Common myeloid progenitor, CD34-positive (primary cell): ENCODE results near the gene FBXO34.
A peak's percentile ranks its signal among the peaks of the same experiment; 100 is the strongest.

ENCODE experiments used
- CTCF ChIA-PET: fragments of 350-600 bp; sonication (Branson Sonifier 250); formaldehyde crosslinking; loops from one replicate; lab custom pipeline; 2021; ENCODE audit warnings: antibody characterized with exemption; lab: Charles Lee
- POLR2A ChIA-PET: fragments of 350-600 bp; sonication (Branson Sonifier 250); formaldehyde crosslinking; loops from one replicate; lab custom pipeline; 2021; ENCODE audit warnings: antibody characterized with exemption; lab: Charles Lee
- DNase-seq, 3 donors: peaks; one replicate each; pipeline versions ENCODE4 v3.0.0 to v3.0.0-alpha.2; 2013
- H3K27ac ChIP-seq, 2 experiments: 1 replicate in 1 of 2; 2 replicates in 1 of 2; pipeline ENCODE4 v1.7.0; 2013; ENCODE audit warnings: inconsistent platforms in 2 of 2, low read length in 2 of 2, mild to moderate bottlenecking in 2 of 2, low read depth in 1 of 2, moderate library complexity in 1 of 2; ENCODE audit not compliant: severe bottlenecking in 2 of 2, insufficient read depth in 1 of 2, poor library complexity in 1 of 2
- H3K27me3 ChIP-seq, 5 experiments: replicated peaks in 2 of 5; 1 replicate in 3 of 5; 2 replicates in 2 of 5; pipeline versions ENCODE4 v1.6.1 to v1.7.0; 2013; ENCODE audit warnings: low read length in 4 of 5, mild to moderate bottlenecking in 2 of 5, moderate library complexity in 2 of 5, inconsistent platforms in 1 of 5; ENCODE audit not compliant: insufficient read depth in 5 of 5, control insufficient read depth in 4 of 5
- H3K36me3 ChIP-seq, 4 experiments: 1 replicate in 2 of 4; 2 replicates in 2 of 4; pipeline versions ENCODE4 v1.6.1 to v1.7.0; 2013; ENCODE audit warnings: low read length in 3 of 4, control low read depth in 1 of 4, mild to moderate bottlenecking in 1 of 4; ENCODE audit not compliant: control insufficient read depth in 4 of 4, insufficient read depth in 4 of 4
- H3K4me1 ChIP-seq, 4 experiments: 1 replicate in 3 of 4; 2 replicates in 1 of 4; pipeline versions ENCODE4 v1.6.1 to v1.7.1; 2013; ENCODE audit warnings: low read length in 3 of 4, mild to moderate bottlenecking in 3 of 4, control low read depth in 1 of 4, inconsistent platforms in 1 of 4, moderate library complexity in 1 of 4; ENCODE audit not compliant: control insufficient read depth in 4 of 4, insufficient read depth in 4 of 4; ENCODE audit errors: control extremely low read depth in 1 of 4
- H3K4me3 ChIP-seq, 7 experiments: 1 replicate in 4 of 7; 2 replicates in 3 of 7; pipeline versions ENCODE4 v1.5.1 to v1.7.0; 2013; ENCODE audit warnings: mild to moderate bottlenecking in 7 of 7, low read length in 6 of 7, moderate library complexity in 6 of 7, inconsistent platforms in 2 of 7, low read depth in 2 of 7, control low read depth in 1 of 7; ENCODE audit not compliant: insufficient read depth in 4 of 7, control insufficient read depth in 1 of 7; ENCODE audit errors: extremely low read depth in 1 of 7
- H3K9me3 ChIP-seq, 5 experiments: 1 replicate in 4 of 5; 2 replicates in 1 of 5; pipeline versions ENCODE4 v1.6.1 to v1.7.1; 2013; ENCODE audit warnings: low read length in 4 of 5, mild to moderate bottlenecking in 2 of 5, inconsistent platforms in 1 of 5, low read depth in 1 of 5, moderate library complexity in 1 of 5; ENCODE audit not compliant: control insufficient read depth in 4 of 5, insufficient read depth in 2 of 5; ENCODE audit errors: control extremely low read depth in 1 of 5
- WGBS: methylation state at CpG from one replicate; pipeline ENCODE4 v1.1.5; 2013; ENCODE audit not compliant: insufficient coverage; 5-methylcytosine and 5-hydroxymethylcytosine counted together

Gene FBXO34

GRCh38 chr14:55294603-55295002 is 23.4 kb downstream of the FBXO34 start:
- no peaks in the 10 kb centered on the region for H3K27me3 ChIP-seq
- no peak overlapping the region for H3K4me3 ChIP-seq
- peaks cover 0 to 5% (median 4%) of the 10 kb centered on the region in 4 experiments for H3K36me3 ChIP-seq
- H3K9me3 ChIP-seq = no peaks in the 10 kb centered on the region
- ChIA-PET POLR2A (interaction anchor here (0.7 kb wide), 1 partner anchor 24 kb away, joined by 4 read pairs; no protein-coding TSS in a partner anchor), CTCF (interaction anchor here (0.8 to 1.0 kb wide), 2 partner anchors 22 to 24 kb away, joined by 4 to 5 read pairs; no protein-coding TSS in a partner anchor)
- peak in 2 of 3 donors; percentile 27 to 28 for DNase-seq
- H3K27ac ChIP-seq = no peak overlapping the region
- WGBS = 100% methylated on average over 1 of the region's 3 CpGs
- peaks cover 0 to 10% (median 1%) of the 10 kb centered on the region in 4 experiments for H3K4me1 ChIP-seq

DNA sequence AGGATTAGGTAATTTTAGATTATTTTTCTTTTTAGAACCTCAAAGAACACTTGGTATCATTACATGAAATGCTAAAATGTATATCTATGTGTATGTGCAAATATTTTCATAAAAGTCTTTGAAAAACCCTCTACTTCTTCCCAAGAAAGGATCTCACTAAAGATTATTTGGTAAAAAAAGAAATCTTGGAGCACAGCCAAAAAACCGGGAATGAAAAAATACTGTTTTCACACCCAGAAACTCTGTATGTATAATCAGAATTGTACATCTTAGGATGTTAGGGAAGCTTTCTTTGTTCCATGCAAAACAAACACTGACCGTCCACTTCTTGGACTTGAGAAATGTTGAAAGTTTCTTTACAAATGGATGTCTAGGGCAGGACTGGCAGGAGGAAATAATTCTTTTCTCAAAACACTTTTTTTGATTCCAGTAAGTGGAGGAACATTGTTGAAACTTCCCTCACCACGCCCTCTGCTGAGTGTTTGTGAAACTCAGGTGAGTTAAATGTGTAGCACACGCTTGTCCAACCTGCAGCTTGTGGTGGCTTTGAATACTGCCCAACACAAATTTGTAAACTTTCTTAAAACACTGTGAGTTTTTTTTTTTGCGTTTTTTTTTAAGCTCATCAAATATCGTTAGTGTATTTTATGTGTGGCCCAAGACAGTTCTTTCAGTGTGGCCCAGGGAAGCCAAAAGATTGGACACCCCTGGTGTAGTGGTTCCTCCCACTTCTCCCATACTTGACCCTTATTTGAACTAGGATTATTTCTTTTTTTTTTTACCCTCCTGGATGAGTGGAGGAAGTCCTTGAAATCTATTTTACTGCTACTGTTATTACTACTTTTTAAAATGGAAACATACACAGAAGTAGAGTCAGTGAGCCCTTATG is 26.6 kb downstream of the FBXO34 start:
- Histone ChIP-seq H3K4me3 (peak overlapping the region in 5 of 7 experiments; percentile 25 to 76 (median 40)), H3K4me1 (peaks cover 0 to 22% (median 8%) of the 10 kb centered on the region in 4 experiments), H3K9me3 (no peaks in the 10 kb centered on the region), H3K27ac (no peak overlapping the region), H3K27me3 (no peaks in the 10 kb centered on the region), H3K36me3 (peaks cover 0 to 5% (median 4%) of the 10 kb centered on the region in 4 experiments)
- CTCF ChIA-PET = interaction anchor here (0.9 to 1.8 kb wide), 7 partner anchors 16 to 191 kb away, joined by 3 to 6 read pairs (median 3); partner anchors contain the start of gene FBXO34
- peak; percentile 49 to 75 (median 71) for DNase-seq
- 61% methylated on average over 3 of the region's 6 CpGs for WGBS
- POLR2A ChIA-PET = interaction anchor here (0.6 to 1.0 kb wide), 2 partner anchors 14 to 26 kb away, joined by 3 to 5 read pairs; no protein-coding TSS in a partner anchor

- H3K4me3 ChIP-seq = no peak overlapping the region
- WGBS = 95% methylated on average over 14 of the region's 22 CpGs
- no peak overlapping the region for H3K27ac ChIP-seq
- ChIA-PET POLR2A (no interaction called here), CTCF (interaction anchor here (0.9 to 1.8 kb wide), 7 partner anchors 17 to 191 kb away, joined by 3 to 6 read pairs (median 3); partner anchors contain the start of gene FBXO34)
- no peak for DNase-seq
- H3K36me3 ChIP-seq = peaks cover 0 to 5% (median 4%) of the 10 kb centered on the region in 4 experiments
- H3K9me3 ChIP-seq = no peaks in the 10 kb centered on the region
- H3K27me3 ChIP-seq = no peaks in the 10 kb centered on the region
- H3K4me1 ChIP-seq = peaks cover under 1 to 28% (median 12%) of the 10 kb centered on the region in 4 experiments
Observed at GRCh38 chr14:55298500-55298822, 27.2 kb downstream of the FBXO34 start.

DNA sequence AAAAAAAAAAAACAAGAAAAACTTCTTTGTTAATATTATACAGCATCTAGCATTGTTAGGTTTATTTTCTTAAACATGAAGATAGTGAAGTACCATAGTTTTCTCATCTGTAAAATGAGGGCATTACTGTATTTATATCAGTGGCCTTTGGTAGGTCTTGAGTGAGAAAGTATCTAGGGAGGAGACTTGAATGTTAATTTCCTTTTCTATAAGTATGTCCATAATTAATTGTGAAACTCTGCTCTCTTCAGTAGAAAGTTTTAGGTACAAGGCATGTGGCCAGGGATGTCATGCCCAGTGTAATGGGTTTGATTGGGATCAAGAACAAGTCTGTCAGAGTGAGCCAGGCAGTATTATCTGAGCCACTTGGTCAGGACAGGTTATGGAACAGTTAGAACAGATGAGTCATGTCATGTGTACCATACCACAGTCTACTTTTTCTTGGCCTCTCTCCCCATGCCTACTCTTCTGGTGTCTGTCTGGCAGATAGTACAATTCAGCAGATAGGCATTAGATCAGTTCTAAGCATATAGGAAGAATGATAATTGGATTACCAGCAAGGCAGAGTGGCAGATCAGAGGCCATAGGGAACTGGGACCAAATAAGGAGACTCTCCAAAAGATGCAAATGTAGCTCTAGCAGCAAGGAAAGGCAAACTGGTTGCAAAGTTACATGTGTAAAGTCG is 30.4 kb downstream of the FBXO34 start:
- Histone ChIP-seq H3K9me3 (no peaks in the 10 kb centered on the region), H3K36me3 (peaks cover 0 to 5% (median 4%) of the 10 kb centered on the region in 4 experiments), H3K27me3 (no peaks in the 10 kb centered on the region), H3K4me3 (no peak overlapping the region), H3K27ac (no peak overlapping the region), H3K4me1 (peaks cover 5 to 37% (median 21%) of the 10 kb centered on the region in 4 experiments)
- 100% methylated on average over 1 of the region's 1 CpG for WGBS
- ChIA-PET CTCF (interaction anchor here (1.0 to 1.4 kb wide), 2 partner anchors 30 to 31 kb away, joined by 3 to 5 read pairs; no protein-coding TSS in a partner anchor), POLR2A (no interaction called here)
- DNase-seq = peak in 2 of 3 donors; percentile 37 to 52

DNA sequence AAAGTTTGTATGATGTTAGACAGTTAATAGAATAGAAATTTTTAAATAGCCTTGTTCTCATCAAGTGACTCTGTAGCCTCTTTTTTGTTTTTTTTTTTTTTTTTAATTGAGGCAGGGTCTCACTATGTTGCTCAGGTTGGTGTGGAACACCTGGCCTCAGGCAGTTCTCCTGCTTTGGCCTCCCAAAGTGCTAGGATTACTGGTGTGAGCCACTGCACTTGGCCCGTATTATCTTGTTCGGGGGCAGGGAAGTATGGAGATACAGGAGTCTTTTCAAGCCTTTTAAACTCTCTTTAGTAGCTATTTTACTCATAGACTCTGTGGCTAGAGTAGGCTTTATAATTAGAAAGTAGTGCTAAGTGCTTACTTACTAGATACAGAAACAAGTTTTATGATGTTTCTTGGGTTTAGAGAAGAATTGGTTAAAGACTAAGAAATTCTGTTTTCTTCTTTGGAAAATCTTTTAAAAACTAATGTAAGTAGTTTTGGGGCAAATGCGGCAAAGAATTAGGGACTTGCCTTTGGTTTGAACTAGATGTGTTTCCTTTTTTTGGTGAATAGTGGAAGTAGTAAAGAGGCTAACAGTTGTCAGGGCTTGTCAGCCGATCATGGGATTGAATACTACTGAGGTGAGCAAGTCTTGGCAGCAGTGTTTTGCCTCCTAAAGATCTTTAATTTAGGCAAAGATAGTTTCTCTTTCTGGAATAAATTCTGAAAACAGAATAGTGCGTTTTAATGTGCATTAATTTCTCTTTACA is 31.3 kb downstream of the FBXO34 start:
- Histone ChIP-seq H3K9me3 (no peaks in the 10 kb centered on the region), H3K27ac (peak overlapping the region in 1 of 2 experiments; percentile 56), H3K27me3 (no peaks in the 10 kb centered on the region), H3K4me1 (peaks cover 5 to 35% (median 21%) of the 10 kb centered on the region in 4 experiments), H3K36me3 (peaks cover 0 to 5% (median 4%) of the 10 kb centered on the region in 4 experiments), H3K4me3 (no peak overlapping the region)
- no peak for DNase-seq
- CTCF ChIA-PET = interaction anchor here (1.0 to 1.7 kb wide), 3 partner anchors 29 to 52 kb away, joined by 3 to 6 read pairs (median 3); no protein-coding TSS in a partner anchor
- WGBS = 86% methylated on average over 2 of the region's 5 CpGs
- POLR2A ChIA-PET = no interaction called here

- no peak for DNase-seq
- Histone ChIP-seq H3K9me3 (no peaks in the 10 kb centered on the region), H3K36me3 (peaks cover 0 to 5% (median 4%) of the 10 kb centered on the region in 4 experiments), H3K4me1 (peaks cover 5 to 32% (median 19%) of the 10 kb centered on the region in 4 experiments), H3K27me3 (no peaks in the 10 kb centered on the region), H3K27ac (peak overlapping the region; percentile 56 to 83), H3K4me3 (no peak overlapping the region)
- ChIA-PET CTCF (interaction anchor here (1.3 to 1.7 kb wide), 2 partner anchors 32 to 51 kb away, joined by 3 to 6 read pairs; no protein-coding TSS in a partner anchor), POLR2A (no interaction called here)
Observed at GRCh38 chr14:55303125-55303499, 31.9 kb downstream of the FBXO34 start.
